Measurements from ENCODE around the gene GFY.

GFY gene

GRCh38 chr19:49425922-49426592 lies 869 bp downstream of the GFY start:
- ATAC-seq = no peak
- TF ChIP-seq ISL1 (CRISPR knock-in tag; IDR thresholded peaks at IDR 0.05) (no peak), ZFP30 (CRISPR knock-in tag; IDR thresholded peaks at IDR 0.05) (no peak), CSRNP3 (CRISPR knock-in tag; IDR thresholded peaks at IDR 0.05) (no peak), PPARA (CRISPR knock-in tag; IDR thresholded peaks at IDR 0.05; ENCODE audit: borderline replicate concordance) (no peak), RARB (CRISPR knock-in tag; IDR thresholded peaks at IDR 0.05) (no peak), ZFP3 (CRISPR knock-in tag; IDR thresholded peaks at IDR 0.05) (no peak)

GRCh38 chr19:49427339-49427738 lies 2.2 kb downstream of the GFY start:
- TF ChIP-seq ZC3H10 (CRISPR knock-in tag; IDR thresholded peaks at IDR 0.05) = no peak
- TF ChIP-seq TCF4 (CRISPR knock-in tag; IDR thresholded peaks at IDR 0.05; ENCODE audit: borderline replicate concordance) = no peak
- no peak for TF ChIP-seq POU6F1 (CRISPR knock-in tag; IDR thresholded peaks at IDR 0.05; ENCODE audit: borderline replicate concordance, low read depth)
- no peak for TF ChIP-seq ZNF565 (CRISPR knock-in tag; conservative IDR thresholded peaks at IDR 0.05; ENCODE audit: low read depth)
- no peak for TF ChIP-seq PPARA (CRISPR knock-in tag; IDR thresholded peaks at IDR 0.05; ENCODE audit: borderline replicate concordance)
- no peak for TF ChIP-seq ESRRG (CRISPR knock-in tag; IDR thresholded peaks at IDR 0.05)
- no peak for TF ChIP-seq CSDC2 (CRISPR knock-in tag; IDR thresholded peaks at IDR 0.05)
- no peak for TF ChIP-seq RARB (CRISPR knock-in tag; IDR thresholded peaks at IDR 0.05)
- TF ChIP-seq TOX (CRISPR knock-in tag; IDR thresholded peaks at IDR 0.05; ENCODE audit: borderline replicate concordance) = no peak
- no peak for TF ChIP-seq OSR1 (CRISPR knock-in tag; IDR thresholded peaks at IDR 0.05)
- no peak for TF ChIP-seq ZFP3 (CRISPR knock-in tag; IDR thresholded peaks at IDR 0.05)
- no peak for TF ChIP-seq BACH2 (CRISPR knock-in tag; IDR thresholded peaks at IDR 0.05; ENCODE audit: borderline replicate concordance)
- TF ChIP-seq PATZ1 (CRISPR knock-in tag; IDR thresholded peaks at IDR 0.05; ENCODE audit: borderline replicate concordance) = no peak
- TF ChIP-seq ZFP30 (CRISPR knock-in tag; IDR thresholded peaks at IDR 0.05) = no peak
- TF ChIP-seq GLIS3 (CRISPR knock-in tag; IDR thresholded peaks at IDR 0.05) = no peak
- TF ChIP-seq TSHZ2 (CRISPR knock-in tag; IDR thresholded peaks at IDR 0.05) = no peak
- no peak for TF ChIP-seq ZNF8 (CRISPR knock-in tag; IDR thresholded peaks at IDR 0.05)
- no peak for ATAC-seq

- peak; percentile 35 for ATAC-seq
- TF ChIP-seq ZFP3 (CRISPR knock-in tag; IDR thresholded peaks at IDR 0.05) (no peak), POU6F1 (CRISPR knock-in tag; IDR thresholded peaks at IDR 0.05; ENCODE audit: borderline replicate concordance, low read depth) (no peak), OSR1 (CRISPR knock-in tag; IDR thresholded peaks at IDR 0.05) (no peak), ARNTL (CRISPR knock-in tag; IDR thresholded peaks at IDR 0.05; ENCODE audit: borderline replicate concordance, low read depth) (no peak), PPARA (CRISPR knock-in tag; IDR thresholded peaks at IDR 0.05; ENCODE audit: borderline replicate concordance) (no peak), ZFP30 (CRISPR knock-in tag; IDR thresholded peaks at IDR 0.05) (no peak), TSHZ2 (CRISPR knock-in tag; IDR thresholded peaks at IDR 0.05) (no peak), CREB5 (CRISPR knock-in tag; IDR thresholded peaks at IDR 0.05; ENCODE audit: low read depth) (no peak), ZNF565 (CRISPR knock-in tag; conservative IDR thresholded peaks at IDR 0.05; ENCODE audit: low read depth) (no peak)
These were observed 2.8 kb downstream of the GFY start for GRCh38 chr19:49427855-49428546.
